ENCODE results near the gene MYH7. TPM values are rescaled to one million over a fixed set of nuclear protein-coding genes. Genes with fewer than 3 reads are reported as not detected.

MYH7 gene
- polyA plus RNA-seq, 12 donors: 205 to 1,002 (median 674) TPM

DNA sequence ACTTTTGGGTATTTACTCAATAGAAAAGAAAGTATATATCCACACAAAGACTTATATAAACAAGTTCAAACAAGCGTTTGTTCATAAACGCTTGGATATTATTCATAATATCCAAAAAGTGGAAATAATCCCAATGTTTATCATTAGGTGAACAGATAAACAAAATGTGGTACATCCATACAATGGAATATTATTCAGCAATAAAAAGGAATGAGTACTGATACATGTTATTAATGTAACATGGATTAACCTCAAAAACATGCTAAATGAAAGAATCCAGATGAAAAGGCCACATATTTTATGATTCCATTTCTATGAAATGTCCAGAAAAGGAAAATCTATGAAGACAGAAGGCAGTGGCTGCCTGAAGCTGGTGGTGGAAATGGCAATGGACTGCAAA lies 16.8 kb upstream of the MYH7 start:
- DNase-seq: no peak

DNA sequence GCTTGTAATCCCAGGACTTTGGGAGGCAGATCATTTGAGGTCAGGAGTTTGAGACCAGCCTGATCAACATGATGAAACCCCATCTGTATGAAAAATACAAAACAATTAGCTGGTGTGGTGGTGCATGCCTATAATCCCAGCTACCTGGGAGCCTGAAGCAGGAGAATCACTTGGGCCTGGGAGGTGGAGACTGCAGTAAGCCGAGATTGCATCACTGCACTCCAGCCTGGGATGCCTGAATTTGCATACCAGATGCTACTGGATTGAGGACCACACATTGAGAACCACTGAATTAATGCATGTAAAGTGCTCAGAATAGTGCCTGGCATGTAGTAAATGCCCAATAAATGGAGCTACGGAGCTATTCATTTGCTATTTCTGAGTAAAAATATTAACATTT lies 14.9 kb upstream of the MYH7 start:
- no peak for DNase-seq

GRCh38 chr14:23449314-23449713 lies 13.9 kb upstream of the MYH7 start:
- DNase-seq: no peak

GRCh38 chr14:23447361-23448350 lies 12.2 kb upstream of the MYH7 start:
- no peak for DNase-seq

DNA sequence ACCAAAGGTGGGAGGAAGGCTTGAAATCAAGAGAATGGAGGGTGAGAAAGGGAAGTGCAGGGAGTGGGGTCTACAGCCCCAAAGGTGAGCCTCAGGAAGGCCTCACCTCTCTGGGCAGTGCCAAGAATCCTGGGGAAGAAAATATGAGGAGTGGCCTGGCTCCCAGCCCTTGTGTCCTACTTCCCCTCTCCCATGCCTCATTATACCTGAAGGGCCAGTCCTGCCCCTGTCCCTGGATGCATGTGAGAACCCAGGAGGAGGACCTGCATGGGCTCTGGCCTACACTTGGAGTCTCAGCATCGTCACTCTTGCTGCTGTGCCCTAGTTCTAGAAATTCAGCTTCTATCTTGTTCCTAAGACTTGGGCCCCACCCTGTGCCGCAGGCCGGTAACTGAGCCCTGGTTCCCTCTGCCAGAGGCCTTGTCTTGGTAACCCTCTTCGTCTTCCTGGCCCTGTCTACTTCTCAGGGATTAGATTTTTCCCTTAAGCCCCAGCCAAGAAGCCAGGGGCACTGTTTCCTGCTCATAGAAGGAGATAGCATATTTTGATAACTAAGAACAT lies 10.9 kb upstream of the MYH7 start:
- no peak for DNase-seq

DNA sequence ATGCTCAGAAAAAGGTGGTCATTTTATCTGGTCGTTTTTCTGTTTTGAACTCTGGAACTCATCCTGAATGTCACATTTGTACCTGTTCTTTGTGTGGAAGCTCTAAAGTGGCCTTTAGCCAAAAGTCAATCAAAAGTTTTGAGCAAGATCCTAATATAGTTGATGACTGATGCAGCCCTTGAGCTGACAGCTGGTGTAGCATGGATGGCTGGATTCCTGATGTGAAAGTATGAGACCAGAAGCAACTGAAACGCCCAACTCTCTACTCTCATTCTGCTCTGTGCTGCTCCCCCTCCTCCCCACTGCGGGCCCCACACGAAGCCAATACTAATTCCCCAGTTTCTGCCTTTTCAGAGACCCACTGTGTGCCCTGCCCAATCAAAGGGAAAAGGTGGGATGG lies 10.3 kb upstream of the MYH7 start:
- DNase-seq: no peak

DNA sequence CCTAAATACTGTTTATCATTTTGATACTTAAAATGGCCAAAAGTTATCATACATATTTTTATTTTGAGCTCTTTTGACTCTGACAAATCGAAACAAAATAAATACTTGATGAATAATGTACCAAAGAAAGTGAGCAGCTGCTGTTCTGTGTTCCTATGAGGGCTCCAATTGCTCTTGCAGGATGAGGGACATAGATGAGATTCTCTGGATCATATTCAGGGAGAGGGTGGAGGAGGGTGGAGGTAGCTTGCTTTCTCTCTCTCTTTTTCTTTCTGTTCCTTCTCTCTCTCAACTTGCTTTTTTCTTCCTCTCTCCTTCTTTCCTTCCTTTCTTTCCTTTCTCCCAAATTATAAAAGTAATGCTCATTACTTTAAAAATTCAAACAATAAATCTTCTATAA lies 8.9 kb upstream of the MYH7 start:
- DNase-seq: no peak

- no peak for DNase-seq
Measured at GRCh38 chr14:23443881-23444280, 8.4 kb upstream of the MYH7 start.

DNA sequence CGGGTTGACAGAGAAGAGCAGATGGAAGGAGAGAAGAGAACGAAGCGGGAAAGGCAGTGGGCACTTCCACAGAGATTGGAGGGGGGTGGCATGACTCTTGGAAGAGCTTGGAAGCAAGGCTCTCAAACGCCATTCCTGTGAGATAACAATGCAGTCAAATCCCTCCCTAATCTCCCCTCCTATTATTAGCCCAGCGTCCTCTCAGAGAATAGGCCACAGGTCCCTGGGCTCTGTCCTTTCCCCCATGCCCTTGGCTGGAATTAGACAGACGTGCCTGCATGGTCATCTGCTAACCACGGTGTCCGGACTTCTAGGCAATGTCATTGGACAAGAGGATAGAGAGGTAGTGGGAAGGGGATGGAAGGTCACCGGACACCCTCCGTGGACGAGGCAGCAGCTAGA lies 8.0 kb upstream of the MYH7 start:
- no peak for DNase-seq

- DNase-seq: no peak
Measured at GRCh38 chr14:23442721-23443356, 7.4 kb upstream of the MYH7 start.

DNA sequence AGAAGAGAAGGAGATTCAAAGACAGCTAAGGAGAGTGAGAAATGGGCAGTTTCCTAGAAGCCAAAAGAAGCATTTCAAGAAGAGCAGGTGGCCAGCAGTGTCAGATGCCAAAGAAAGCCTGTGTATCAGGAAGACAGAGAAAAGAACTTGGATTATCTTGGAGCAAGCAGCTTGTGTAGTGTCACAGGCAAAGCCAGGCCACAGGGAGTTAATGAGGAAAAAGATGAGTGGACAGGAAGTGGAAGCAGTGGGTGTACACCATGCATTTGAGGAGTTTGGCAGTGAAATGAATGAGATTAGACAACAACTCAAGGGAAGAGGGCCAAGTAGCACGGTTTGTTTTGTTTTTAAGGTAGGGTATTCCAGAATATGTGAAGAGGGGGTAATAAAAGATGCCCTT lies 5.6 kb upstream of the MYH7 start:
- no peak for DNase-seq

DNA sequence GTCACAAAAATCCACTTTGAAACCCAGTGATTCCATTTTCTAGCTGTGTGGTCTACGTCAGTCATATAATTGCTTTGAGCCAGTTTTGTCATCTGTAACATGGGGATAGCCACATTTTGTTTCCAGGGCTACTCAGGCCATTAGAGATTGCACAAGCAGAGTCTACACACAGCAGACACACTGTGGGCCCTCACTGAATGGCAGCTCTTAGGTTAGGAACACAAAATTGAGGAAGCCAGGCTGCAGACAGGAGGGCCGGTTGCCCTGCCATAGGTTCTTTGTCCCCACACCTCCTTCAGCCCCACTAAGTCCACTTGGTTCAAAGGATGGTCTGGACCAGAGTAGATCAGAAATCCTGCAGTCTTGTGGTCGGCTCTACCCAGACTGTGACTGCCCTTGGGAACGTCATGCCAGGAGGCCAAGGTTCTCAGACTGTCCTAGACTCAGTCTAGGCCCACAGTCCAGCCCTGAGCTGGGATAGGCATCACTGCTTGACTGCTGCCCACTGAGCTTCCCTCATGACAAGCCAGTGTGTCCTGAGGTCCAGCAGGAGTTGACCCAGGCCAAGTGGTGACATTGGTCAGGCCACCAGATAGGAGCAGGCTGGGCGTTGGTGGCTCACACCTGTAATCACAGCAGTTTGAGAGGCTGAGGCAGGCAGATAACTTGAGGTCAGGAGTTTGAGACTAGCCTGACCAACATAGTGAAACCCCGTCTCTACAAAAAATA lies 3.8 kb upstream of the MYH7 start:
- DNase-seq: no peak

GRCh38 chr14:23438101-23438971 lies 2.9 kb upstream of the MYH7 start:
- DNase-seq: no peak

DNA sequence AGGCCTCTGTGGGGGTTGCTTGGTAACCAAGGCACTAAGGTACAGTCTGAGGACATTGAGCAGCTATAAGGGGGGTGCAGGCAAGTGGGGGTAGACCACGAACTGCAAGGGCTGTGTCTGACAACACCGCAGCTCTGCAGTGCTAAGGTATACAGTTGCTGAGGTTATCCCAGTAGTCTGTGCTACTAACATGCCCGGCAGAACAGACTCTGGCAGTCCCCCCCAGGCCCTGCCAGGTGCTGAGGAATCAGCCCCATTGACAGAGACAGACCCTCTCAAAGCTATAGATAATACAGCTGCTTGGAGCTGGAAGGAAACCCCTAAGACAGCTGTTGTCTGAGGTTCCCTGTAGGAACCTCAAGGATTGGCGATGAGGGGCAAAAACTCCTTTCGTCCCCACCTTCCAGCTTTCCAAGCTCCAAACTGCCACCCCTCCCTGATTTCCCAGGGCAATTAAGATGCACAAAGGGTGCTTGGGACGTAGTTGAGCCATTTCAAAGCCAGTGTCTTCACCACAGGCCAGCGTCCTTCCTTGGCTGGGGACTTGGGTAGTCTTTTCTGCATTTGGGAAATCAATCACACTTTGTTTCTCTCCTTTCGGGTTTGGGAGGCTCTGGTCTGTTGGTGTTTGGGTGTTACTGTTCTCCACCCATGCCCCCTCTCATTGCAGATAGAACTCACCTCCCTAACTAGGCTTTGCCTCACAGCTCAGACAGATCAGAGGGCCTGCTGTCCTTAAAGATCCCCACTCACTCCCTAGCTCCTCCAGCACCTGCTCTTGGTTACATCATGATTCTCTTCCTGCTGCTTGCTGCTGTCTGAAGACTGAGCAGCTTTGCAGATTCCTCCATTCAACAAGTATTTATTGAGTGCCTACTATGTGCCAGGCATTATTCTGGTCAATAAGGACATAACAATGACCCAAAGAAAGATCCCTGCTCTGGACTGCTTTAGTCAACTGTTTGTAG lies 2.0 kb upstream of the MYH7 start:
- DNase-seq: no peak

DNA sequence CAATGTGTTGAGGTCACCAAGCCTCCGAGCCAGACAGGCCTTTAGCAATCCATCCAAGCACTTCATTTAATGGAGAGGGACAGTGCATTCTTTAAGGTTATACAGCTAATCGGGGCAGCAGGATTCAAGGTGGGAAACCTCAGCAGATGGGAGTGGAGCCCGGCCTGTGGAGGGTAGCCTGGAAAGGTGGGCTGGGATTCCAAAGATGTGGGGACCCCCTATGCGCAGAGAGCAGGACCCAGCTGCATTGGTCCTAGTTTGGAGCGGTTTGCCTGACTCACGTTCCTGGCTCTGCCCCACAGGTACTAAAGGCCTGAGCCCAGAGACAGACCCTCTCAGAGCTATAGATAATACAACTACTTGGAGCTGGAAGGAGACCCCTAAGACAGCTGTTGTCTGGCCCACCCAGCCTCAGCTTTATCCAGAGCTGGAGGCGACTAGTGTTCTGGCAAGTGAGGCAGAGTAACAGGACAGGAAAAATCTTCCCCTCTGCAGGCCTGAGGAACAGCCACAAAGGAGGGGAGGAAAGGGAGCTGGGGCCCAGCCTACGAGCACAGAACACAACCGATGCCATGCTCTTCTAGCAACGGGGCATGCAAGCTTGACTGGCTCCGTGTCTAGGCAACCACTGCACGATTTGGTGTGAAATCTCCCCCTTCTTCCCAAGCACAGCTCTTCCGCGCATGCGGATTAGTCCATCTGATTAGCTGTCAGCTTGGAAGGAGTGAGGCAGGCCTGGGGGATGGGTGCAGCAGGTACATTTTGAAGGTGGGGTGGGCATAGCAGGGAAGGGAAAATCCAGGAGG lies 1.1 kb upstream of the MYH7 start:
- DNase-seq: no peak

DNA sequence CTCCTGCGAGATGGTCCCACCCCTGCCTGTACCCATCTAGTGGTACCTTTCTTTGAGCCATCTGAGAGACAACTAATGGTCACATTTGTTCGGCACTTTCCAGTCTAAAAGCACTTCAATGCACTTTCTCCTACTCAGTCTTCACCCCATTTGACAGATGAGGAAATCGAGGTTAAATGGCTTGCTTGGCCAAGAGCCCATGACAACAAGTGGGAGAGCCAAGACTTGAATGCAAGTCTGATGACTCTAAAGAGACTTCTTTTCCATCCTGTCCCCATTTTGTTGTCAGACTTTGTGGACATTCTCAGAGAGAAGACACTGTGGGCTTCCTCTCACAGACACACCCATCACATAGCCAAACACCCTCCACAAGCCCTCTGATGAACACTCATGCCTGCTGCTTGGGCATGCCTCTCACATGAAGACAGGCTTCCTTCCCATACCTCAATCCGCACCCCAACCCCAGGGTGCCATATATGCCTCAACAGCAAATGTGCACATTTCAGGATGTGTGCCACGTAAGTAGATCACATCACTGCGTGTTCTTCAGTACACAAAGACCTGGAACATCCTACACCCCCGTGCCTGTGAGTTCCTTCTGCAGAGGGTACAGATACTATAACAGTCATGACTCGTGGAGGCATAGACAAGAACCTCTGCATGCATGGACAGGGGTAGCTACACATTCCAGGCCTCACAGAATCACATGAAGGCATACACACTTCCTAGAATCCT lies 805 bp downstream of the MYH7 start:
- no peak for DNase-seq

DNA sequence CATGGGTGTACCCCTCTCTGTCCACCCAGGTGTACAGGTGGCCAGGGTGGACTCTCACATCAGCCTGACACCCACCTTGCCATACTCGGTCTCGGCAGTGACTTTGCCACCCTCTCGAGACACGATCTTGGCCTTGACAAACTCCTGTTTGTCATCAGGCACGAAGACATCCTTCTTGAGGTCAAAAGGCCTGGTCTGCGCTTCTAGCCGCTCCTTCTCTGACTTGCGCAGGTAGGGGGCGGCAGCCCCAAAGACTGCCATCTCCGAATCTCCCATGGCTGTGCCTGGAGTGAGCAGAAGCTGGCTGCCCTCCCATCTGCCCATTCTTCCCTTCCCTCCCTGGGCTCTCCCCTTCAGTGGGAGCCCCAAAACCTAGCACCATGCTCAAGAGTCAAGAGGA lies 2.0 kb downstream of the MYH7 start:
- DNase-seq: no peak

GRCh38 chr14:23432946-23433345 lies 2.5 kb downstream of the MYH7 start:
- DNase-seq: no peak
